ENCODE measurements around the gene TCEAL7. TPM values are rescaled to one million over a fixed set of nuclear protein-coding genes. Genes with fewer than 3 reads are reported as not detected.

Gene TCEAL7
- total and polyA plus RNA-seq, 2 donors (not counting 3 experiments of a cell fraction or from before 2014, with no cell fraction given): 4.2 to 10.5 TPM

- H3K27ac ChIP-seq (ENCODE audit: insufficient read depth, low read depth, low read length): no peak overlapping the region
- dilution Hi-C loops (cut with MboI; ENCODE audit: extremely low pct_ligation_motif_present, low sequenced_read_pairs) (no loop called here), intact Hi-C loops (cut with micrococcal nuclease) (no loop called here)
- FAIRE-seq: no peak
- peak overlapping the region in 1 of 3 experiments; percentile 48 for H3K4me3 ChIP-seq (replicated peaks in 1 of 3; ENCODE audit: insufficient read depth in 1 of 3, low read depth in 1 of 3, low read length in 3 of 3)
- no peaks in the 10 kb centered on the region for H3K9me3 ChIP-seq (replicated peaks; ENCODE audit: control insufficient read depth, insufficient read depth, low read length)
- no peaks in the 10 kb centered on the region for H3K4me1 ChIP-seq (ENCODE audit: control insufficient read depth, extremely low read depth, insufficient read depth, low read length)
- no peaks in the 10 kb centered on the region for H3K79me2 ChIP-seq (ENCODE audit: control insufficient read depth, insufficient read depth, low read length)
- ChIA-PET POLR2A (no interaction called here), CTCF (no interaction called here)
- H3K36me3 ChIP-seq (ENCODE audit: control insufficient read depth in 2 of 2, extremely low read depth in 1 of 2, insufficient read depth in 2 of 2, low read length in 2 of 2): no peaks in the 10 kb centered on the region
- H4K20me1 ChIP-seq (replicated peaks; ENCODE audit: control insufficient read depth, extremely low read depth, insufficient read depth, low read length): no peaks in the 10 kb centered on the region
- DNase-seq (ENCODE audit: low read depth, low spot score): no peak
- H3K27me3 ChIP-seq (ENCODE audit: control insufficient read depth in 2 of 2, insufficient read depth in 2 of 2, low read length in 2 of 2): peaks cover 5 to 9% of the 10 kb centered on the region in 2 experiments
- H3K9ac ChIP-seq (replicated peaks; ENCODE audit: extremely low read depth, insufficient read depth, low read length): no peak overlapping the region
- no peak for TF ChIP-seq CTCF (IDR thresholded peaks at IDR 0.05; ENCODE audit: extremely low read depth in 1 of 2, insufficient read depth in 1 of 2, low read depth in 1 of 2, low read length in 2 of 2)
- no peak for TF ChIP-seq POLR2A (IDR thresholded peaks at IDR 0.05; ENCODE audit: low read depth, low read length)
- TF ChIP-seq POLR2AphosphoS5 (IDR thresholded peaks at IDR 0.05; ENCODE audit: insufficient read depth, low read depth, low read length): no peak
- no peak for TF ChIP-seq FOS (IDR thresholded peaks at IDR 0.05; ENCODE audit: borderline replicate concordance, insufficient read depth, low read length)
- TF ChIP-seq JUN (IDR thresholded peaks at IDR 0.05; ENCODE audit: borderline replicate concordance, insufficient read depth, insufficient read length, low read depth): no peak
- TF ChIP-seq GATA2 (IDR thresholded peaks at IDR 0.05; ENCODE audit: insufficient read depth, insufficient read length, low read depth, low read length): no peak
- TF ChIP-seq MAX (IDR thresholded peaks at IDR 0.05; ENCODE audit: insufficient read depth, insufficient read length): no peak
- TF ChIP-seq EZH2 (IDR thresholded peaks at IDR 0.05; ENCODE audit: borderline replicate concordance, low read depth, low read length, severe bottlenecking): no peak
- TF ChIP-seq MYC (IDR thresholded peaks at IDR 0.05; ENCODE audit: low read depth, low read length): no peak
- H3K9me1 ChIP-seq (replicated peaks; ENCODE audit: control insufficient read depth, extremely low read depth, insufficient read depth, low read length): no peaks in the 10 kb centered on the region
- H3K4me2 ChIP-seq (ENCODE audit: insufficient read depth, low read length): peak overlapping the region; percentile 66
- peak overlapping the region; percentile 60 for H2AFZ ChIP-seq (ENCODE audit: low read depth, low read length)
- BruUV-seq (replicated peaks): no TSS peak
These were observed 20.0 kb upstream of the TCEAL7 start for GRCh38 chrX:103309860-103310554.
